GM23248 (cell line): ENCODE measurements around the gene VWA1. TPM values are rescaled to one million over a fixed set of nuclear protein-coding genes. Genes with fewer than 3 reads are reported as not detected.
"Not testable (repeated sequence)": the region's sequence is repeated elsewhere in the genome, so short reads cannot be mapped to it uniquely, and the experiment has no call there.

Source experiments
- DNase-seq: peaks from one replicate; pipeline ENCODE4 v3.0.0-alpha.2; 2015
- H2AFZ ChIP-seq: fragments of 200-600 bp; sonication (generic); 2 replicates; pipeline ENCODE4 v1.6.1; 2016; ENCODE audit warnings: antibody characterized with exemption
- H3F3A ChIP-seq: fragments of 200-600 bp; sonication (generic); 2 replicates; pipeline ENCODE4 v1.6.1; 2016; ENCODE audit warnings: mild to moderate bottlenecking, antibody characterized with exemption, mixed run types; ENCODE audit not compliant: insufficient read depth
- H3K27ac ChIP-seq: fragments of 200-600 bp; sonication (generic); 2 replicates; pipeline ENCODE4 v1.5.1; 2016; ENCODE audit warnings: mild to moderate bottlenecking
- H3K27me3 ChIP-seq: fragments of 200-600 bp; sonication (generic); replicated peaks from 2 replicates; pipeline ENCODE4 v1.6.1; 2016; ENCODE audit warnings: mild to moderate bottlenecking; ENCODE audit not compliant: insufficient read depth
- H3K36me3 ChIP-seq: fragments of 200-600 bp; sonication (generic); 2 replicates; pipeline ENCODE4 v1.6.1; 2016; ENCODE audit warnings: low read depth, mild to moderate bottlenecking
- H3K4me1 ChIP-seq: fragments of 200-600 bp; sonication (generic); 2 replicates; pipeline ENCODE4 v1.6.1; 2016; ENCODE audit warnings: mild to moderate bottlenecking; ENCODE audit not compliant: insufficient read depth
- H3K4me2 ChIP-seq: fragments of 200-600 bp; sonication (generic); one replicate; pipeline ENCODE4 v1.6.1; 2016; ENCODE audit warnings: mild to moderate bottlenecking; ENCODE audit not compliant: unreplicated experiment
- H3K4me3 ChIP-seq: fragments of 200-600 bp; sonication (generic); 2 replicates; pipeline ENCODE4 v1.5.1; 2016; ENCODE audit warnings: mild to moderate bottlenecking
- H3K79me2 ChIP-seq: fragments of 200-600 bp; sonication (generic); 2 replicates; pipeline ENCODE4 v1.6.1; 2016; ENCODE audit warnings: mild to moderate bottlenecking; ENCODE audit not compliant: insufficient read depth
- H3K9ac ChIP-seq: fragments of 200-600 bp; sonication (generic); 2 replicates; pipeline ENCODE4 v1.6.1; 2016; ENCODE audit warnings: mild to moderate bottlenecking
- H3K9me2 ChIP-seq: fragments of 200-600 bp; sonication (generic); 2 replicates; pipeline ENCODE4 v1.6.1; 2016; ENCODE audit warnings: mixed run types, mild to moderate bottlenecking, moderate library complexity; ENCODE audit not compliant: insufficient read depth
- H3K9me3 ChIP-seq: fragments of 200-600 bp; sonication (generic); one replicate; pipeline ENCODE4 v1.6.1; 2017; ENCODE audit warnings: low read depth
- H4K20me1 ChIP-seq: fragments of 200-600 bp; sonication (generic); 2 replicates; pipeline ENCODE4 v1.6.0; 2016; ENCODE audit not compliant: insufficient read depth
- EZH2 ChIP-seq: fragments of 200-600 bp; sonication (generic); IDR thresholded peaks from 2 replicates; pipeline ENCODE4 v1.6.1; 2018; ENCODE audit warnings: antibody characterized with exemption, mild to moderate bottlenecking; ENCODE audit not compliant: insufficient read depth, poor library complexity, severe bottlenecking
- EZH2phosphoT487 ChIP-seq: fragments of 200-600 bp; sonication (generic); IDR thresholded peaks from 2 replicates; pipeline ENCODE4 v1.6.1; 2018; ENCODE audit warnings: antibody characterized with exemption, moderate library complexity, mild to moderate bottlenecking, low read depth; ENCODE audit not compliant: insufficient read depth
- WGBS, 2 experiments: methylation state at CpG; one replicate each; pipeline ENCODE4 v1.1.6; 2015 to 2017; ENCODE audit warnings: low lambda C conversion rate in 2 of 2, low coverage in 1 of 2; ENCODE audit errors: missing lambda C conversion rate in 2 of 2; 5-methylcytosine and 5-hydroxymethylcytosine counted together
- in situ Hi-C: fragments of 300-500 bp; cut with MboI; formaldehyde crosslinking; loops from 2 replicates; pipeline ENCODE4 v1.15.0; 2020
- polyA plus RNA-seq: library from polyadenylated mRNA; unstranded; fragments of >200 nt; fragmentation: Nextera tagmentation; extraction: Ambion mirVana; gene quantifications from 2 replicates; pipeline ENCODE4 v1.2.1, GENCODE V29; 2016
- total RNA-seq: library from RNA; depleted of rRNA; stranded (reverse); fragments of >200 nt; shearing (Covaris generic); gene quantifications from 2 replicates; pipeline ENCODE4 v1.2.3, GENCODE V29; 2014

VWA1 gene
- total and polyA plus RNA-seq, 2 experiments from 2014 or later, result 1.3 to 1.4 TPM

DNA sequence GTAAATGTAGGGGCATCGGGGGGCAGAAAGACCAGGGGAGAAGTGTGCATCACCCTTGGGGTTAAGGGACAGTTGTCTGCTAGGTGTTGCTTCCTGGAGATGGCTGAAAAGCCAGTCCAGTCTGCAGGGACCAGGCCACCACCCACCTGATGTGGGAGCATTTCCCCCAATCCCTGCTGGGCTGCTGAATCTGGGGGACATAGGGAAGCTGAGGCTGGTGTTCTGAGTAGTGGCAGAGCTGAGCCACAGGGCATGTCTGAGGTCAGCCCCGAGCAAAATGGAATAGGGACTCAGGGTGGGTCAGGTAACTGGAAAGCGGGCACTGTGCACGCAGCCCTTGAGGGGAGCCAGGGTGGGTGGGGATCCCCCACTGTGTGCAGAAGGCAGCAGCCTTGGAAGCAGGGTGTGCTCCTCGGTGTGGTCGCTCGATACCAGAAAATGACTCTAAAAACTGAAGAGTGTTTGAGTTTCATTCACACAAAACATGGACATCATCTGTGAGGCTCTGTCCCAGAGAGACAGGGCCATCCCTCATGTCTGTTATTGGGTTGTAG is 34.0 kb upstream of the VWA1 start:
- H3K9me2 ChIP-seq, result no peaks in the 10 kb centered on the region
- 0 out of 2 replicates have a peak overlapping the region, but pooled peaks have one; percentile 29 for H3K27ac ChIP-seq
- H3K9me3 ChIP-seq, result no peaks in the 10 kb centered on the region
- in situ Hi-C loops, result no loop called here
- no peaks in the 10 kb centered on the region for H3K27me3 ChIP-seq
- peaks cover 14% of the 10 kb centered on the region; the same call in 1 of the 2 replicates for H3K36me3 ChIP-seq
- DNase-seq, result no peak
- H4K20me1 ChIP-seq, result no peaks in the 10 kb centered on the region
- 84 to 92% methylated on average over 6 to 7 of the region's 7 CpGs for WGBS, 2 experiments
- TF ChIP-seq EZH2phosphoT487 (no peak), EZH2 (no peak)
- H2AFZ ChIP-seq, result no peak overlapping the region
- no peak overlapping the region for H3K9ac ChIP-seq
- H3K4me2 ChIP-seq, result no peak overlapping the region
- peaks cover 37% of the 10 kb centered on the region for H3F3A ChIP-seq
- no peak overlapping the region for H3K4me3 ChIP-seq
- peaks cover 18% of the 10 kb centered on the region for H3K4me1 ChIP-seq
- H3K79me2 ChIP-seq, result peaks cover 97% of the 10 kb centered on the region

DNA sequence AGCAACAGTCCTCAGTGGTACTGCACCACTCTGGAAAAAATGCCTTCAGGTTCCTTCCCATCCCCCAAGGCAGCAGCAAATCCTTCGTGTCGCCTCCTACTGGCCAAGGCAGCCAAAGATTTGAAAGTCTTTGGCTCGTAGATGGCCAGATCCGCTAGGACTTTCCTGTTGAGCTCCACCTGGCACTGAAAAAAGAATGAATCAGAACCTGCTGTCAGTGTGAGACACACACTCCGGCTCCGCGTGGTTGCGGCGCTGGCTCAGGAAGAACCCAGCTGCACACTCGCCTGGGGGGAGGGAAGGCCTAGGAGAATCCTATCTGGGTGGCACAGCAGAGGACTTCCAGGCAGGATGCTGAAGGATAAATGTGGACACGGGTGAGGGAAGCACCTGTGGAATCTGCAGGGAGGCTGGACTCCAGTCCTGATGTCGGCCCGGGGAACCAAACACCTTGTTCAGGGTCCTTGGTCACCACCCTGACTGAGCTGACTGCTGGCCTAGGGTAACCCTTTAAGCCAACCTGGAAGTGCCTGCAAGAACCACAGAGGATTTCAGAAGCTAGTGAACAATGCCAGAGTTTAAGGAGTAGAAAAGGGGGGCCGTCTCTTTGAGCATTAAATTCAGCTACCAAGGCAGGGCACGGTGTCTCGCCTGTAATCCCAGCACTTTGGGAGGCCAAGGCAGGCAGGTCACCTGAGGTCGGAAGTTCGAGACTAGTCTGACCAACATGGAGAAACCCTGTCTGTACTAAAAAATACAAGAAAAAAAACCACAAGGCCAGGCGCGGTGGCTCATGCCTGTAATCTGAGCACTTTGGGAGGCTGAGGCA is 33.2 kb upstream of the VWA1 start:
- peaks cover 10% of the 10 kb centered on the region; the same call in 1 of the 2 replicates for H3K36me3 ChIP-seq
- no peaks in the 10 kb centered on the region for H4K20me1 ChIP-seq
- H3K9me2 ChIP-seq, result no peaks in the 10 kb centered on the region
- in situ Hi-C loops, result no loop called here
- peak overlapping the region; percentile 29 for H3K27ac ChIP-seq
- H3K9me3 ChIP-seq, result no peaks in the 10 kb centered on the region
- peaks cover 96% of the 10 kb centered on the region for H3K79me2 ChIP-seq
- no peak overlapping the region for H3K9ac ChIP-seq
- H3K4me2 ChIP-seq, result no peak overlapping the region
- peak; percentile 84 for DNase-seq
- H3K27me3 ChIP-seq, result no peaks in the 10 kb centered on the region
- H2AFZ ChIP-seq, result no peak overlapping the region
- TF ChIP-seq EZH2phosphoT487 (no peak), EZH2 (no peak)
- peaks cover 36% of the 10 kb centered on the region for H3F3A ChIP-seq
- 75 to 79% methylated on average over 20 of the region's 20 CpGs for WGBS, 2 experiments
- no peak overlapping the region for H3K4me3 ChIP-seq
- peaks cover 18% of the 10 kb centered on the region for H3K4me1 ChIP-seq

DNA sequence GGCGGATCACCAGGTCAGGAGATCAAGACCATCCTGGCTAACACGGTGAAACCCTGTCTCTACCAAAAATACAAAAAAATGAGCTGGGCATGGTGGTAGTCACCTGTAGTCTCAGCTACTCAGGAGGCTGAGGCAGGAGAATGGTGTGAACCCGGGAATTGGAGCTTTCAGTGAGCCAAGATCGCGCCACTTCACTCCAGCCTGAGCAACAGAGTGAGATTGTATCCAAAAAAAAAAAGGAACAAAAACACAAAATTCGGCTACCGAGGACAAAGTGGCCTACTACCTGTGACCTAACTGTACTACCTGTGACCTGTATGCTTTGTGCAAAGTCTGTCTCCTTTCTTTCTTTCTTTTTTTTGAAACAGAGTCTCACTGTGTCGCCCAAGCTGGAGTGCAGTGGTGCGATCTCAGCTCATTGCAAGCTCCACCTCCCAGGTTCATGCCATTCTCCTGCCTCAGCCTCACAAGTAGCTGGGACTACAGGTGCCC is 32.5 kb upstream of the VWA1 start:
- H4K20me1 ChIP-seq, result not testable (repeated sequence)

DNA sequence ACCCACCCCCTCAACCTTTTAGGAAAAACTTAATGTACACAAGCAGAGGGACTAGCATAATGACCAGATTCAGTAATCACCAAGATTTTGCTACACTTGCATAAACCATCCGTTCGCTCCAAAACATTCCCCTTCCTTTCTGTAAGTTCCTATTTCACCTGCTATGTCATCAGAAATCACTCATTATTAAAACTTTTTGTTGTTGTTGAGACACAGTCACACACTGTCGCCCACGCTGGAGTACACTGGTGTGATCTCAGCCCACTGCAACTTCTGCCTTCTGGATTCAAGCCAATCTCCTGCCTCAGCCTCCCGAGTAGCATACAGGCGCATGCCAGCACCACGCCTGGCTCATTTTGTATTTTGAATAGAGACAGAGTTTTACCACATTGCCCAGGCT is 31.8 kb upstream of the VWA1 start:
- H3K36me3 ChIP-seq, result 0 out of 2 replicates have a peak, but pooled peaks cover 5% of the 10 kb centered on the region

More for the DNA sequence above, 32.5 kb upstream of the VWA1 start:
- Histone ChIP-seq H3K4me1 (peaks cover 14% of the 10 kb centered on the region), H3F3A (peaks cover 30% of the 10 kb centered on the region), H3K79me2 (peaks cover 96% of the 10 kb centered on the region)
- H3K36me3 ChIP-seq, H3K27ac ChIP-seq, DNase-seq, H2AFZ ChIP-seq, H3K27me3 ChIP-seq, H3K9me2 ChIP-seq, in situ Hi-C loops, H3K9me3 ChIP-seq, H3K4me3 ChIP-seq, H3K4me2 ChIP-seq, H3K9ac ChIP-seq: not testable (repeated sequence)
- WGBS, 2 experiments, result 93 to 96% methylated on average over 9 of the region's 9 CpGs

More for the DNA sequence above, 31.8 kb upstream of the VWA1 start:
- Histone ChIP-seq H3K4me2 (no peak overlapping the region), H3K27me3 (no peaks in the 10 kb centered on the region), H3K4me3 (no peak overlapping the region), H3K9me3 (no peaks in the 10 kb centered on the region), H3K9ac (no peak overlapping the region), H3K27ac (no peak overlapping the region), H3K9me2 (no peaks in the 10 kb centered on the region), H3K79me2 (peaks cover 96% of the 10 kb centered on the region), H2AFZ (no peak overlapping the region), H3K4me1 (peaks cover 21% of the 10 kb centered on the region), H4K20me1 (0 out of 2 replicates have a peak, but pooled peaks cover 3% of the 10 kb centered on the region), H3F3A (peaks cover 29% of the 10 kb centered on the region)
- TF ChIP-seq EZH2phosphoT487, result no peak
- TF ChIP-seq EZH2, result no peak
- in situ Hi-C loops, result no loop called here
- peak; percentile 23 for DNase-seq
- WGBS, 2 experiments, result 75 to 78% methylated on average over 7 of the region's 7 CpGs
